22Rv1 (cell line): Measurements from ENCODE around the gene CLMN.
"Not testable (repeated sequence)": the region's sequence is repeated elsewhere in the genome, so short reads cannot be mapped to it uniquely, and the experiment has no call there.

Experiments used
- H3K27ac ChIP-seq: fragments of 450-650 bp; 2 replicates; pipeline ENCODE4 v1.5.1; 2017
- ZFX ChIP-seq: fragments of 450-650 bp; IDR thresholded peaks from 2 replicates; pipeline ENCODE4 v1.6.1; 2017; ENCODE audit warnings: antibody characterized with exemption, borderline replicate concordance
- TF ChIP-seq, protein P1 (sequence below): fragments of 450-650 bp; IDR thresholded peaks from 2 replicates; pipeline ENCODE4 v1.5.1; 2017; ENCODE audit warnings: mild to moderate bottlenecking

CLMN gene

DNA sequence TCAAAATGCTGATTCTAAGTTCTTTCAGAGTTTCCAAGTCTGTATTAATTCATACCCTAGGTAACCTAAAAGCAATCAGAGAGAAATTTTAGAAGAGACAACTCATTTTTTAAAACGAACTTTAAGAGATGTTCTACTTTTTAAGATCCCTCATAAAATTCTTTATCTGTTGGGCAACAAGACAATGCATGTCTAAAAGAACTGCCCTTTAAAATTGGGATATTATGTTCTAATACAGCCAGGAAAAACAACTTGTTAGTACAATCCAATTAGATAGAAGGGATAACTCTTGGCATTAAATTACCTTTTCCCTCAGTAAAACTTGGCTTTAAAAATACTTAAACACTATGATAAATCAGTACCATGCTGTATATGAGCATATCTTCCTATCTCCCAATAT lies 178.0 kb downstream of the CLMN start:
- peak overlapping the region; percentile 16; the same call in 1 of the 2 replicates for H3K27ac ChIP-seq

DNA sequence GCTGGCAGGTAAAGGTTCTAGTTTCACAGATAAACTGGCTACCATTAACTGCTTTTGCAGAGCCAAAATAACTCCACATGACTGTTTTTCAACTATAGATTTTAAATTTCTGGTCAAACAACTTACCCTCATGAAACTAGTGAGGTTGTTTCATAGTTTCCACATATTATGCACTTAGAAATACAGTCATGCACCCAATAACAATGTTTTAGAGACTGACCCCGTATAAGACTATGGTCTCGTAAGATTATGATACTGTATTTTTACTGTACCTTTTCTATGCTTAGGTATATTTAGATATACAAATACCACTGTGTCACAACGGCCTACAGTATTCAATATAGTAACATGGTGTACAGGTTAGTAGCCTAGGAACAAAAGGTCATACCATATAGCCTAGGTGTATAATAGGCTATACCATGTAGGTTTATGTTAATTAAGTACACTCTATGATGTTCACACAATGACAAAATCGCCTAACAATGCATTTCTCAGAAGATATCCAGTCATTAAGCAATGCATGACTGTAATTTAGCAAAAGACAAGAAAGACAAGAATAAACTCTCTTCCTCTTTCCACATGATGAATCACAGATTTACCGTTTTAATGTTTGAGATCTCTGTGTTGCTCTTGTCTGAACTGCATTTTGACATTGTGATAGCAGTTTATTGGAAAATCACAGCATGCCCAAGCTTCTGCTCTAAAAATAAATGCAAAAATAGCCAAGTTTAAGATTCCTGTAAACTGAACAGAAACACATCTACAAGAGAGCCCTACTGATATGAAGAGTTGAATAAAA lies 179.4 kb downstream of the CLMN start:
- no peak for TF ChIP-seq ZFX
- TF ChIP-seq, protein P1, sequence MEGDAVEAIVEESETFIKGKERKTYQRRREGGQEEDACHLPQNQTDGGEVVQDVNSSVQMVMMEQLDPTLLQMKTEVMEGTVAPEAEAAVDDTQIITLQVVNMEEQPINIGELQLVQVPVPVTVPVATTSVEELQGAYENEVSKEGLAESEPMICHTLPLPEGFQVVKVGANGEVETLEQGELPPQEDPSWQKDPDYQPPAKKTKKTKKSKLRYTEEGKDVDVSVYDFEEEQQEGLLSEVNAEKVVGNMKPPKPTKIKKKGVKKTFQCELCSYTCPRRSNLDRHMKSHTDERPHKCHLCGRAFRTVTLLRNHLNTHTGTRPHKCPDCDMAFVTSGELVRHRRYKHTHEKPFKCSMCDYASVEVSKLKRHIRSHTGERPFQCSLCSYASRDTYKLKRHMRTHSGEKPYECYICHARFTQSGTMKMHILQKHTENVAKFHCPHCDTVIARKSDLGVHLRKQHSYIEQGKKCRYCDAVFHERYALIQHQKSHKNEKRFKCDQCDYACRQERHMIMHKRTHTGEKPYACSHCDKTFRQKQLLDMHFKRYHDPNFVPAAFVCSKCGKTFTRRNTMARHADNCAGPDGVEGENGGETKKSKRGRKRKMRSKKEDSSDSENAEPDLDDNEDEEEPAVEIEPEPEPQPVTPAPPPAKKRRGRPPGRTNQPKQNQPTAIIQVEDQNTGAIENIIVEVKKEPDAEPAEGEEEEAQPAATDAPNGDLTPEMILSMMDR = no peak
- H3K27ac ChIP-seq = no peak overlapping the region

More for the DNA sequence above, 178.0 kb downstream of the CLMN start:
- TF ChIP-seq, protein P1 = no peak
- TF ChIP-seq ZFX = no peak

DNA sequence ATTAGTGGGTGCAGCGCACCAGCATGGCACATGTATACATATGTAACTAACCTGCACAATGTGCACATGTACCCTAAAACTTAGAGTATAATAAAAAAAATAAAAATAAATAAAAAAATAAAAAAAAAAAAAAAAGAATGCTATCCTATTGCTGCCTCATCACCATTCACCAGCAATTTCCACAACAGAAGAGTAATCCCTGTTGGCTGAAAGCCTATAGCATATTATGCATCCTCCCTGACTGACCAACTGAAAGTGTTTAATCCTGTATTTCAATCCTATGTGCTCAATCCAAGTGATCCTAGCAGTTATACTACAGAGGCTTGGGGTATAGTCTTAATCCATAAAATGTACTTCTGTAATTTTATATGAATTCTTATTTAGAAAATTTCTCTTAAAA lies 180.8 kb downstream of the CLMN start:
- TF ChIP-seq, protein P1 = no peak
- no peak for TF ChIP-seq ZFX
- H3K27ac ChIP-seq = no peak overlapping the region

DNA sequence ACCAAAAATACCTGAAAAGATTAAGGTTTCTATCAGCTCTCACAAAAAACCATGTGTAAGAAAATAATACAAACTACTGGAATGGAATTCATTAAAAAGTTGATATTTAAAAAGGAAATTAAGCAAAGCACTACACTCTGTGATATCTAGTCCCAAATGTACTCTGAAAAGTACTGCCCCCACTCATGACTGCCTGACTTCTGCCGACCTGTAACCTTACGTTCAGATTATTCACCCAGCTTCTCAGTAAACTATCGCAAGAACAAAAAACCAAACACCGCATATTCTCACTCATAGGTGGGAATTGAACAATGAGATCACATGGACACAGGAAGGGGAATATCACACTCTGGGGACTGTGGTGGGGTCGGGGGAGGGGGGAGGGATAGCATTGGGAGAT lies 181.3 kb downstream of the CLMN start:
- not testable (repeated sequence) for H3K27ac ChIP-seq

DNA sequence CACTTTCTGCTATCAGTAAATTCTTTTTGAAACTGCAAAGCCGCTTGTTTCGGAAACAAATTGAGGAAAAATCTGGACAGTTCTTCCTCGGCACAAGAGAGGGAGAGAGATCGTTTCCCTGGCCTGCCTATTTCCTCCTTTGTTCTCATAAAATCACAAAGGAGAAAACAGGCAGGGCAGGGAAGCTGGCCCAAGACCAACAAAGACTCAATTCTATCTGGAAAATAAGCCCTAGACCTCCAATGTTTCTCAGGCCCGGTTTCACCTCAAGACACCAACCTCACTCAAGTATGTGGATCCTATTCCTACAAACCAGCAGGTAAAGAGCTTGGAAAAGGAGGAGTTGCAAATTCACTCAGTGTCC lies 181.9 kb downstream of the CLMN start:
- no peak overlapping the region for H3K27ac ChIP-seq
- TF ChIP-seq, protein P1 = no peak
- TF ChIP-seq ZFX = no peak

DNA sequence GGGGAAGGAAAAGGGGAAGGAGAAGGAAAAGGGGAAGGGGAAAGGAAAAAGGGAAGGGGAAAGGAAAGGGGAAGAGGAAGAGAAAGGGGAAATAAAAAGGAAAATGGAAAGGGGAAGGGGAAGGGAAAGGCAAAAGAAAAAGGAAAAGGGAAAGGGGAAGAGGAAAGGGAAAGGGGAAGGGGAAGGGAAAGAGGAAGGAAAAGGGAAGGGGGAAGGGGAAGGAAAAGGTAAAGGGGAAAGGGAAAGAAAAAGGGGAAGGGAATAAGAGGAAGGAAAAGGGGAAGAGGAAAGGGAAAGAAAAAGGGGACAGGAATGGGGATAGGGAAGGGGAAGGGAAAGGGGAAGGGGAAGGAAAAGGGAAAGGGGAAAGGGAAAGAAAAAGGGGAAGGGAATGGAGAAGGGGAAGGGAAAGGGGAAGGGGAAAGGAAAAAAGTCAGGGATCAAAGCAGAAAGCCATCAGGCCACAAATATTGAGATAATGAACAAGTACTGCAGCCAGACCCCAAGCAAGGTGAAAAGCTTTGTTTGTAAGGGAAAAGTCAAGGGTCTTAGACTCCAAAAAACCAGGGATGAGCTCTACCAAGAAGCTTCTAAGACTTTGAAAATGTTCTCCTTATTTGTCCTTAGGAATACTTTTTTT lies 182.4 kb downstream of the CLMN start:
- no peak overlapping the region for H3K27ac ChIP-seq
- TF ChIP-seq, protein P1 = no peak
- TF ChIP-seq ZFX = no peak

DNA sequence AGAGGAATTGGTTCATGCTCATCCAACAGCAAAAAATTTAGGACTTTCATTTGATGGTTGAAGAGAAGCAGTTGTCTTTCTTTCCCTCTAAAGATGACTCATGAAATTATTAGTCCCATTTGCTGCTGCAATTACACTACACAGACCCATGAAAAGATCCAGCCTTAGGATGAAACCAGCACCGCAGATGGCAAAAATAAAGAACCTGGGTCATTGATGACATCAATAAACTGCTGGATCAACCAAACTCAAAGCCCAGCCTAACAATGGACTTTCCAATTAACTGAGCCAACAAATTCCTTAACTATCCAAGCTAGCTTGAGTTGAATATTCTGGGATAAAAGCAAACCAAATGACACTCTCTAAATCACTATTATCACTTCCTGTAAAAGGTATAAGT lies 183.1 kb downstream of the CLMN start:
- TF ChIP-seq, protein P1 = no peak
- TF ChIP-seq ZFX = no peak
- no peak overlapping the region for H3K27ac ChIP-seq
